Measurements from ENCODE around the gene DPP3. TPM values are rescaled to one million over a fixed set of nuclear protein-coding genes. Genes with fewer than 3 reads are reported as not detected.

DPP3 gene
- total RNA-seq, 2 experiments from 2014 or later, result 47.2 to 53.4 TPM

DNA sequence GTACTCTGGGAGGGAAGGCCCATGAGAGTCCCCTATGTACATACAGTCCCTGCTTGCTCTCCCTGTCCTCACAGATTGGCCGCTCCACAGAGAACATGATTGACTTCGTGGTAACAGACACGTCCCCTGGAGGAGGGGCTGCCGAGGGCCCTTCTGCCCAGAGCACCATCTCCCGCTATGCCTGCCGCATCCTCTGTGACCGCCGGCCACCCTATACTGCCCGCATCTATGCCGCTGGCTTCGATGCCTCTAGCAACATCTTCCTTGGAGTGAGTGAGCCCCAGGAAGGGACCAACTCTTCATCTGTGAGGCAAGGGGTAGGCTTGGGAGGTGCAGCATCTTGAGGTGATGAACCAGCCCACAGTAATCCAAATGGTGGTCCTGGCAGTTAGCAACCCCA, 7.1 kb upstream of the DPP3 start:
- intact Hi-C loops (cut with micrococcal nuclease; ENCODE audit: unreplicated experiment), result no loop called here
- ChIA-PET CTCF (ENCODE audit: unreplicated experiment) (no interaction called here), POLR2A (no interaction called here)
- no peaks in the 10 kb centered on the region for H3K79me2 ChIP-seq (ENCODE audit: insufficient read depth, low read depth, low read length)
- no peak overlapping the region for H3K27ac ChIP-seq (ENCODE audit: low read depth, low read length, poor library complexity, severe bottlenecking)
- no peaks in the 10 kb centered on the region for H3K9me2 ChIP-seq (ENCODE audit: insufficient read depth, low read length)
- H3K4me3 ChIP-seq (ENCODE audit: low read depth, low read length, poor library complexity, severe bottlenecking), result no peak overlapping the region
- H4K20me1 ChIP-seq (ENCODE audit: insufficient read depth, low read length), result no peaks in the 10 kb centered on the region
- H3K4me2 ChIP-seq (ENCODE audit: low read length), result no peak overlapping the region
- H3K9me3 ChIP-seq (ENCODE audit: low read length), result no peaks in the 10 kb centered on the region
- H2AFZ ChIP-seq (ENCODE audit: low read length), result no peak overlapping the region
- no peaks in the 10 kb centered on the region for H3K4me1 ChIP-seq (ENCODE audit: insufficient read depth, low read length, poor library complexity, severe bottlenecking)
- no TSS peak for BruUV-seq (replicated peaks)
- H3K36me3 ChIP-seq (ENCODE audit: insufficient read depth, low read length), result no peaks in the 10 kb centered on the region
- TF ChIP-seq, protein P1, sequence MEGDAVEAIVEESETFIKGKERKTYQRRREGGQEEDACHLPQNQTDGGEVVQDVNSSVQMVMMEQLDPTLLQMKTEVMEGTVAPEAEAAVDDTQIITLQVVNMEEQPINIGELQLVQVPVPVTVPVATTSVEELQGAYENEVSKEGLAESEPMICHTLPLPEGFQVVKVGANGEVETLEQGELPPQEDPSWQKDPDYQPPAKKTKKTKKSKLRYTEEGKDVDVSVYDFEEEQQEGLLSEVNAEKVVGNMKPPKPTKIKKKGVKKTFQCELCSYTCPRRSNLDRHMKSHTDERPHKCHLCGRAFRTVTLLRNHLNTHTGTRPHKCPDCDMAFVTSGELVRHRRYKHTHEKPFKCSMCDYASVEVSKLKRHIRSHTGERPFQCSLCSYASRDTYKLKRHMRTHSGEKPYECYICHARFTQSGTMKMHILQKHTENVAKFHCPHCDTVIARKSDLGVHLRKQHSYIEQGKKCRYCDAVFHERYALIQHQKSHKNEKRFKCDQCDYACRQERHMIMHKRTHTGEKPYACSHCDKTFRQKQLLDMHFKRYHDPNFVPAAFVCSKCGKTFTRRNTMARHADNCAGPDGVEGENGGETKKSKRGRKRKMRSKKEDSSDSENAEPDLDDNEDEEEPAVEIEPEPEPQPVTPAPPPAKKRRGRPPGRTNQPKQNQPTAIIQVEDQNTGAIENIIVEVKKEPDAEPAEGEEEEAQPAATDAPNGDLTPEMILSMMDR (conservative IDR thresholded peaks at IDR 0.05; ENCODE audit: low read length), result no peak
- no peak for TF ChIP-seq EZH2phosphoT487 (IDR thresholded peaks at IDR 0.05; ENCODE audit: borderline replicate concordance, low read depth, low read length)
- no peak for DNase-seq (ENCODE audit: low spot score)

DNA sequence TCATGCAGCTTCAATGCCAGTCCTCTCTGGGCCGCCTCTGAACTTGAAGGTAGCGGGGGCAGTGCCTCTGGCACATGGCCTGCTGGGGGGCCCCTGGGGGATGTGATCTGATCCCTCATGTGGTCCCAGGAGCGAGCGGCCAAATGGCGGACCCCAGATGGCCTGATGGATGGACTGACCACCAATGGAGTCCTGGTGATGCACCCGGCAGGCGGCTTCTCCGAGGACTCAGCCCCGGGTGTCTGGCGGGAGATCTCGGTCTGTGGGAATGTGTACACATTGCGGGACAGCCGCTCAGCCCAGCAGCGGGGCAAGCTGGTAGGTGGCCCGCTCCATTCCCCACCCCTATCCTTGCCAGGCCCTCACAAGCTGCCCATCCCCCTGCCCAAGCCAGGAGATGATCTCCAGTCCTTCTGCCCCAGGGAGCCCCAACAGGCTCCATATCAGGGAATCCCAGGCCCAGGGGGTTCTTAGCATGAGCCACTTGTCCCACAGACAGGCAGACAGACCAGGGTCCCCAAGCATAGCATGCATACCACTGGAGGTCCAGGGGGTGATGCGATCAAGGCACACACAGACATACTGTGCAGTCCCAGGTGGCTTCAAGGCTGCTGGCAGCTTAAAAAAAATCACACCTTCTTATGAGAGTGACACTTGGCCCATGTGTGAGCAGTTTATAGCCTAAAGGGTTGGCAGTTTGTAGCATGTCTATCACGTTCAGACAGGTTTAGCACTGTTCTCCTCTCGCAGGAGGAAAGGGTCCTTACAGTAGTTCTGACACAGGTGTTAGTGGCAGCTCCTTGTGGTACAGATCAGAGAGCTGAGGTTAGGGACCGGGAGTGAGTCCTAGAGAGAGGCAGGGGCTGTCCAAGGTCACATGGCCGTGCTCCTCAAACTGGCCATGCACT, 6.4 kb upstream of the DPP3 start:
- Histone ChIP-seq H3K79me2 (ENCODE audit: insufficient read depth, low read depth, low read length) (no peaks in the 10 kb centered on the region), H2AFZ (ENCODE audit: low read length) (no peak overlapping the region), H4K20me1 (ENCODE audit: insufficient read depth, low read length) (no peaks in the 10 kb centered on the region), H3K36me3 (ENCODE audit: insufficient read depth, low read length) (no peaks in the 10 kb centered on the region), H3K4me1 (ENCODE audit: insufficient read depth, low read length, poor library complexity, severe bottlenecking) (no peaks in the 10 kb centered on the region), H3K27ac (ENCODE audit: low read depth, low read length, poor library complexity, severe bottlenecking) (no peak overlapping the region), H3K4me3 (ENCODE audit: low read depth, low read length, poor library complexity, severe bottlenecking) (no peak overlapping the region), H3K4me2 (ENCODE audit: low read length) (no peak overlapping the region), H3K9me3 (ENCODE audit: low read length) (no peaks in the 10 kb centered on the region), H3K9me2 (ENCODE audit: insufficient read depth, low read length) (no peaks in the 10 kb centered on the region)
- no peak for TF ChIP-seq EZH2phosphoT487 (IDR thresholded peaks at IDR 0.05; ENCODE audit: borderline replicate concordance, low read depth, low read length)
- TF ChIP-seq, protein P1 (conservative IDR thresholded peaks at IDR 0.05; ENCODE audit: low read length), result no peak
- no TSS peak for BruUV-seq (replicated peaks)
- intact Hi-C loops (cut with micrococcal nuclease; ENCODE audit: unreplicated experiment), result no loop called here
- ChIA-PET CTCF (ENCODE audit: unreplicated experiment) (no interaction called here), POLR2A (no interaction called here)
- DNase-seq (ENCODE audit: low spot score), result no peak
